ENCODE results near the gene TSEN54.

Gene TSEN54

GRCh38 chr17:75565618-75566017 is 49.3 kb downstream of the TSEN54 start:
- no peak for DNase-seq (ENCODE audit: low spot score)

- DNase-seq (ENCODE audit: low spot score) = no peak
Measured at GRCh38 chr17:75566416-75566815, 50.1 kb downstream of the TSEN54 start.

GRCh38 chr17:75566834-75567233 is 50.5 kb downstream of the TSEN54 start:
- DNase-seq (ENCODE audit: low spot score) = no peak

GRCh38 chr17:75568412-75569255 is 52.3 kb downstream of the TSEN54 start:
- no peak for DNase-seq (ENCODE audit: low spot score)

- DNase-seq (ENCODE audit: low spot score) = no peak
Measured at GRCh38 chr17:75570034-75570676, 53.8 kb downstream of the TSEN54 start.

- no peak for DNase-seq (ENCODE audit: low spot score)
Measured at GRCh38 chr17:75570772-75571171, 54.4 kb downstream of the TSEN54 start.

GRCh38 chr17:75571197-75571884 is 55.0 kb downstream of the TSEN54 start:
- peak; percentile 9 for DNase-seq (ENCODE audit: low spot score)

- no peak for DNase-seq (ENCODE audit: low spot score)
Measured at GRCh38 chr17:75571885-75572215, 55.5 kb downstream of the TSEN54 start.

GRCh38 chr17:75572713-75573539 is 56.6 kb downstream of the TSEN54 start:
- no peak for DNase-seq (ENCODE audit: low spot score)

GRCh38 chr17:75573540-75573957 is 57.2 kb downstream of the TSEN54 start:
- no peak for DNase-seq (ENCODE audit: low spot score)

GRCh38 chr17:75573994-75574393 is 57.7 kb downstream of the TSEN54 start:
- DNase-seq (ENCODE audit: low spot score) = no peak
